GM21825 (cell line): ENCODE measurements around the gene TSPYL1.

Experiments used
- ATAC-seq: cut with Tn5 transposase; IDR thresholded peaks from one replicate; pipeline ENCODE4 v1.9.1; 2021; ENCODE audit warnings: mild to moderate bottlenecking, moderate library complexity; ENCODE audit not compliant: unreplicated experiment

The TSPYL1 gene

DNA sequence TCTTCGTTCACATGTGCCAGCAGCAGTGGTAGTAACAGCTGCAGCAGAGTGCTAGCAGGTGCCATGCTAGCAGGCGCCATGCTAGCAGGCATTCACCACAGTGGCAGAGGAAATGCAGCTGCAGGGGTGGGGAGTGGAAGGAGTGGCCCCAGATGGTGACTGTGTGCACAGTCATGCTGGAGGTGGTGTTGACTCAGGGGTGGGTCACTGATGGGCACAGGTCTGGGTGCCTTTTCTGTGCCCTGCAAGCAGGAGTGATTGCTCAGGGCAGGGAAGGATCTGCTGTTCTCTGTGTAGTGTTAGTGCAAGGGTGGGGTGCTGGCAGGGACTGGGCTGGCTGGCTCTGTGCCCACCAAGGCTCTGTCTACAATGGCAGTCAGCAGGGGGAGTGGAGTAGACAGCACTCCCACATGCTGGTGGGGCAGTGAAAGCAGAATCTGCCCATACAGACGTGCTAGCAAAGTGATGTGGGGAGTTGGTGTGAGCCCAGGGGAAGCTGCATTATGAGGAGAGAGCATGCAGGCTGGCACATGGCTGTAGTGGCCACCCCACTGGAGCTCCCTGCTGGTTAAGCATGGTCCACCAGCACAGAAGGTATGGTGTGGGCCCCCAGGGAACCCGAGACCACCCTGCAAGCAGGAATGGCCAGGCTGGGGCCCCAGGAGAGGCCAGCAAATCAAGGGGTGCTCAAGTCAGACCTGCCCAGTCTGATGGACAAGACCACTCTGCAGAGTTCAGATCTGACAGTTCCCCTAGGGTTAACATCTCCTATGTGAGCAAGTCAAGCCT is 14.5 kb downstream of the TSPYL1 start:
- no peak for ATAC-seq

DNA sequence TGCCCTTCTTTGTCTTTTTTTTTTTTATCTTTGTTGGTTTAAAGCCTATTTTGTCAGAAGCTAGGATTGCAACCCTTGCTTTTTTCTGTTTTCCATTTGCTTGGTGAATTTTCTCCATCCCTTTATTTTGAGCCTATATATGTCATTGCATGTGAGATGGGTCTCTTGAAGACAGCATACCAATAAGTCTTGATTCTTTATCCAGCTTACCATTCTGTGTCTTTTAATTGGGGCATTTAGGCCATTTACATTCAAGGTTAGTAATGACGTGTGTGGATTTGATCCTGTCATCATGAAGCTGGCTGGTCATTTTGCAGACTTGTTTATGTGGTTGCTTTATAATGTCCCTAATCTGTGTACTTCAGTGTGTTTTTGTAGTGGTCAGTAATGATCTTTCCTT is 16.4 kb downstream of the TSPYL1 start:
- ATAC-seq: no peak

- ATAC-seq: no peak
Measured at GRCh38 chr6:116258520-116258919, 21.2 kb downstream of the TSPYL1 start.

- ATAC-seq: no peak
Measured at GRCh38 chr6:116256694-116257093, 23.0 kb downstream of the TSPYL1 start.

- ATAC-seq: no peak
Measured at GRCh38 chr6:116255246-116255800, 24.4 kb downstream of the TSPYL1 start.

GRCh38 chr6:116254297-116255056 is 25.3 kb downstream of the TSPYL1 start:
- peak; percentile 31 for ATAC-seq

- ATAC-seq: peak; percentile 100
Measured at GRCh38 chr6:116253505-116254296, 26.0 kb downstream of the TSPYL1 start, which contains the start of gene TSPYL4. TSS of gene TSPYL4 (minus strand) at chr6:116254075. CDS start at chr6:116254008, 67 bp downstream.

GRCh38 chr6:116253188-116253504 is 26.6 kb downstream of the TSPYL1 start:
- ATAC-seq: no peak

GRCh38 chr6:116251568-116252384 is 28.0 kb downstream of the TSPYL1 start:
- ATAC-seq: no peak

DNA sequence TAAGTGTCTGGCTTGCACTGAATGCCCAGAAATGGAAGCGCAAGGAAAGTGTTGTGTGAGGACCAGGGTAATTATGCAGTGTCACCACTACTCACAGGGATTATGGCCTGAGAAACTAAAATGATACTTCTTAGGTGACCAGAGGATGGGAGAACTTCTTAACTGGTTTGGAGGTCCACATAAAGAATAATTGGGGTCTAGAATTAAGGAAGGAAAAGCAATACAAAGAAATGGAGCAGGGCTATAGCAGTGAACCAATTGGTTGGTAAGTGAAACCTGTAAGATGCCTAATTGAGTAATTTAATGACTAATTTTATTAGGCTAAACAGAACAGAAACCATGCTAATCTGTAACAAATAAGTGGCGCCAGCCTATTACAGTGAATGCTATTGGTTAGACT is 31.2 kb downstream of the TSPYL1 start:
- ATAC-seq: no peak

DNA sequence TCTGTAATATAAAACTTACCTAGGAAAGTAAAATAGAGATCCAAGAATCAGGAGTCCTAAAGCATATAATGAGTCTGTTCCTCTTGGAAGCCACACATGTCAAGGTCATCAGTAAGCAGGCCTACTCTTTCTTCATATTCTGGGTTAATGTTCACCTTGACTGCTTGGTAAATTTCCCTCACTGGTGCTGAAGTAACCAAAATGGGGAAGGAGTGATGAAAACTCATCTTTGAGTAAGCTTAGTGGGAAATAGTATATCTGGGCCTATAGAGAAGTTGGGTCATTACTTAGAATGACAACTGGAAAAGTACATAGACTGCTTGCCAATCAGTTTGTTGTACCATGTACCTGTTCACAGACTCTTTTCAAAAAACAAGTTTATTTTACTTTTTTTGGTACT is 32.4 kb downstream of the TSPYL1 start:
- no peak for ATAC-seq

GRCh38 chr6:116246089-116246488 is 33.6 kb downstream of the TSPYL1 start:
- ATAC-seq: no peak

DNA sequence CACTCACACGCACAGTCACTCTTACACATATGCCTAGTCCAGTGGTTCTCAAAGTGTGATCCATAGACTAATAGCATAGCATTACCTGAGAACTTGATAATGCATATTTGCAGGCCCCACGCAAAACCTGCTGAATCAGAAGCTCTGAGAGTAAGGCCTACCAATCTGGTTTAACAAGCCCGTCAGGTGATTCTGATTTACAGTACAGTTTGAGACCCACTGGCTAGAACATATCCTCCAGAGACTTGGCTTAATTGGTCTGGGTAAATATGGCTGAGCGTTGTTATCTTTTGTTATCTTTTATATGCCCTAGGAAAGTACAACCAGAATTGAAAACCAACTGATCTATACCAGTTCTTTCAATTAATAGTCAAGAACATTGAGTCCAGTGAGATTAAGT is 35.4 kb downstream of the TSPYL1 start:
- no peak for ATAC-seq

DNA sequence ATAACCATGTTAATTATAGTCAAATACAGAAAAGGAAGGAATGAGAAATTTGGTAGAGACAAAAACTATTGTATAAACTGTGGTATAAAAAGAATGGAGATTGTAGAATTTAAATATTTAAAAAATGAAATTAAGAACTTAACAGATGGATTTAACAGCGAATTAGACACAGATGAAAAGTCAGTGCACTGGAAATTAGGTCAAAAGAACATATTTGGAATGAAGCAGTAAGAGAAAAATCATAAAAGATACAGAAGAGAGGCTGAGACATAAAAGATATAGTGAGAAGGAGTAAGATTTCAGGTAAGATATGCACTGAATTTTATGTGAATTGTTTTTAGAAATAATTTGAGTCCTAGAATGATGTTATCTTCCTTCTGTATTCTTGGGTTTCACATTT is 39.9 kb downstream of the TSPYL1 start:
- no peak for ATAC-seq

DNA sequence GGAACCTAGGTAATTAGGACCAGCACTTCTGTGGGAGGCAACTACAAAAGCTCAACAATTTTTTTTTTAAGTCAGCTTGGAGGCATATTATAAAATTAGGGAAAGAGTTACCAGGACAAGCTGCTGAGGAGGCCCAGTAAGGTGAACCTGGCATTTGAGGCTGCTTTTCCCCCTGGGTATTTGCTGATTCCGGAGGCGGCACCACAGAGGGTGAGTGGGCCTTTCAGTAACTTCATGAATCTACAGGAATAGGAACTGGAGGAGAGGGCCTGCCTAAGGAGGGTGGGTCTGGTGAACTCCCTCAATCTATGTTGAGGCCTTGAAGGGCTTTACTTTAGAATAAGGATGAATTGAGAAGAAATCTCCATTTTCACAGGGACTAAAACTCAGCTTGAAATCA is 40.5 kb downstream of the TSPYL1 start:
- no peak for ATAC-seq

DNA sequence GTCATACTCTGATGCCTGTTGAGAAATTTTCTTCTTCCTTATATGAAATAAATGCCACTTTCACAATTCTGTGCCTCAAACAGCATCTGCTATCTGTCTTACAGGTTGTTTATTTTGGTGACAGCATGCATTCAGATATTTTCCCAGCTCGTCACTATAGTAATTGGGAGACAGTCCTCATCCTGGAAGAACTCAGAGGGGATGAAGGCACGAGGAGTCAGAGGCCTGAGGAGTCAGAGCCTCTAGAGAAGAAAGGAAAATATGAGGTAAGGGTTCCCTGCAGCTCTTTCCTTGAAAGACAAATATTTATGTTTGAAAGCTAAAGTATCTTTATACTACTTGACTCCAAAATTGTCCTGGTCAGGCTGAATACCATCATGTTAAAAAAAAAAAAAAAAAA is 41.6 kb downstream of the TSPYL1 start:
- no peak for ATAC-seq

- no peak for ATAC-seq
Measured at GRCh38 chr6:116234689-116235088, 45.0 kb downstream of the TSPYL1 start.

DNA sequence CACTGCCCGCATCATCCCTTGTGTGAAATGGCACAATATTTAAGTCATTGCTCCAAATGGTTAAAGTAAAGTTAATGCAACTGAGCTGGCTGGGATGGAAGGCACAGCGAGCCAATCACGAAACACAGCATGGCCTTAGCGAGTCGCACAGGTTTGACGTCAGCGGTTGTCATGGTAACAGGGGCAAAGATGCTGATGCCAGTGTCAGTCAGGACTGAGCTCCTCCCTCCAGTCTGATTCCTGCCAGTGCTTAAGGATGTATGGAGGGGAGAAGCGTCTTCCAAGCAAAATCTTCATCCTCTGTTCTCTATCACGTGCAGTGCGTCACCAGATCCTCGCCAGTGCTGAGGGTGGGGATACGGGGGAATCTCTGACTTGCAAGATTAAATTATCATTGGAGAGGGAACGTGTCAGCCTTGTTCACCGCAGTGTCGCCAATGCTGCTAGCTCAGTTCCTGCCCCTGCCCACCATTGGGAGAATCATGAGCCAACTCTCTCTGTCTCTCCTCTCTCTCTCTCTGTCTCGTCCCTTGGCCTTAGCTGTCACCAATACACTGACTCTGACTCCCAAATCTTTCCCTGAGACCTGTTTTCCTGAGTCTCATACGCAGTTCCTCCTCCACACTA is 50.3 kb downstream of the TSPYL1 start:
- ATAC-seq: no peak
